Psoas muscle (tissue), 8 donors: ENCODE results near the gene TYMS. TPM values are rescaled to one million over a fixed set of nuclear protein-coding genes. Genes with fewer than 3 reads are reported as not detected.
A peak's percentile ranks its signal among the peaks of the same experiment; 100 is the strongest.

Source experiments
- ATAC-seq, 4 donors: fragments of 200-7000 bp; cut with Tn5 transposase; one replicate each; pipeline ENCODE4 v1.9.1; 2020; ENCODE audit warnings: moderate library complexity in 3 of 4, mild to moderate bottlenecking in 2 of 4
- DNase-seq, 2 donors: peaks; one replicate each; pipeline ENCODE4 v3.0.0-alpha.2; 2020
- H3K27ac ChIP-seq: fragments of 200-600 bp; one replicate; pipeline ENCODE4 v1.8.0; 2022
- H3K27me3 ChIP-seq, 3 donors: fragments of 200-600 bp in 1 of 3; one replicate each; pipeline versions ENCODE4 v1.6.1 to v1.8.0; 2013 to 2022; ENCODE audit warnings: low read length in 2 of 3, mild to moderate bottlenecking in 2 of 3, moderate library complexity in 1 of 3; ENCODE audit not compliant: insufficient read depth in 3 of 3
- H3K36me3 ChIP-seq, 2 donors: fragments of 200-600 bp in 1 of 2; one replicate each; pipeline versions ENCODE4 v1.6.1 to v1.8.0; 2013 to 2022; ENCODE audit warnings: low read depth in 1 of 2, mild to moderate bottlenecking in 1 of 2, moderate library complexity in 1 of 2; ENCODE audit not compliant: insufficient read depth in 1 of 2
- H3K4me1 ChIP-seq: fragments of 200-600 bp; one replicate; pipeline ENCODE4 v1.8.0; 2022
- H3K4me3 ChIP-seq: fragments of 200-600 bp; one replicate; pipeline ENCODE4 v1.8.0; 2022; ENCODE audit warnings: mild to moderate bottlenecking
- H3K9me3 ChIP-seq: fragments of 200-600 bp; one replicate; pipeline ENCODE4 v1.8.0; 2022
- CTCF ChIP-seq: fragments of 200-600 bp; IDR thresholded peaks from one replicate; pipeline ENCODE4 v1.8.0; 2022; ENCODE audit warnings: antibody characterized with exemption
- WGBS, 3 donors: extraction: QIAGEN DNeasy Blood & Tissue Kit; methylation state at CpG; one replicate each; pipeline versions ENCODE4 v1.1.6 to v1.1.7; 2013; 5-methylcytosine and 5-hydroxymethylcytosine counted together
- intact Hi-C, 2 donors: fragments of 100-400 bp; cut with DNase I; formaldehyde crosslinking; loops; one replicate each; pipeline versions ENCODE4 v1.11.0 to v1.14.2; 2022
- polyA plus RNA-seq, 3 donors: library from polyadenylated mRNA; stranded (reverse); fragments of 200-250 nt; gene quantifications; one replicate each; pipeline ENCODE4 v1.2.3, GENCODE V29; 2013
- total RNA-seq, 4 donors: library from RNA; stranded (reverse); fragmentation: NEBNext Ultra II Directional in 2 of 4; extraction: Animal tissue kit (Norgen Biotek cat#: 25700) in 2 of 4; gene quantifications; one replicate each; pipeline versions ENCODE4 v1.2.1 to v1.2.4, GENCODE V29; 2021 to 2023
- donor health status: healthy with polysubstance abuse.
- donor health status: DM: no; HTN: no; CAD: no; lungs with moderate emphysema.
- donor health status: Bipolar disorder and iron deficiency.
- donor health status: healthy.
- donor health status: DM: yes; HTN: yes; CAD: no.
- donor health status: DM: no; HTN: no; CAD: no.
- donor health status: DM: no; HTN: no; CAD: no.
- donor health status: DM: yes; HTN: yes; CAD: no.

TYMS gene
- total and polyA plus RNA-seq, 7 donors, result 0.25 to 0.65 (median 0.32) TPM; not detected in 1

GRCh38 chr18:712401-713134, 55.1 kb downstream of the TYMS start, which contains the start of gene ENOSF1:
Gene ENOSF1 (minus strand): TSS chr18:712630. CDS start chr18:712587, 43 bp downstream.
- 7 to 8% (median 7%) methylated on average over 36 to 91 of the region's 91 CpGs for WGBS, 3 donors
- intact Hi-C loops, result no loop called here
- peak within 1 kb of the TSS; percentile 92 for H3K4me3 ChIP-seq
- peaks cover 0 to 5% of the 10 kb centered on the region in 2 donors for H3K36me3 ChIP-seq
- no peaks in the 10 kb centered on the region for H3K9me3 ChIP-seq
- peak within 1 kb of the TSS; percentile 79 for H3K27ac ChIP-seq
- peak; percentile 77 for TF ChIP-seq CTCF
- DNase-seq (peak; percentile 85 to 94), ATAC-seq (peak; percentile 93 to 95 (median 94))
- no peaks in the 10 kb centered on the region for H3K4me1 ChIP-seq
- H3K27me3 ChIP-seq, result no peaks in the 10 kb centered on the region

GRCh38 chr18:713135-713490, 55.7 kb downstream of the TYMS start:
- no peaks in the 10 kb centered on the region for H3K27me3 ChIP-seq
- H3K4me3 ChIP-seq, result peak overlapping the region; percentile 92
- no peaks in the 10 kb centered on the region for H3K4me1 ChIP-seq
- DNase-seq (no peak), ATAC-seq (no peak)
- intact Hi-C loops, result no loop called here
- 87% methylated on average over 20 to 23 of the region's 23 CpGs for WGBS, 3 donors
- no peaks in the 10 kb centered on the region for H3K9me3 ChIP-seq
- peaks cover 0 to 5% of the 10 kb centered on the region in 2 donors for H3K36me3 ChIP-seq
- TF ChIP-seq CTCF, result no peak
- peak overlapping the region; percentile 79 for H3K27ac ChIP-seq

- Histone ChIP-seq H3K27ac (no peak overlapping the region), H3K4me3 (no peak overlapping the region), H3K27me3 (no peaks in the 10 kb centered on the region), H3K4me1 (no peaks in the 10 kb centered on the region), H3K9me3 (no peaks in the 10 kb centered on the region), H3K36me3 (no peaks in the 10 kb centered on the region)
- WGBS, 3 donors, result 26 to 65% (median 47%) methylated on average over 1 of the region's 1 CpG
- intact Hi-C loops, result no loop called here
- no peak for TF ChIP-seq CTCF
- no peak for ATAC-seq
- no peak for DNase-seq
These were observed 58.2 kb downstream of the TYMS start for GRCh38 chr18:715626-716025.

- 80 to 84% (median 81%) methylated on average over 4 of the region's 4 CpGs for WGBS, 3 donors
- H3K4me3 ChIP-seq, result no peak overlapping the region
- H3K9me3 ChIP-seq, result no peaks in the 10 kb centered on the region
- no peaks in the 10 kb centered on the region for H3K36me3 ChIP-seq
- DNase-seq (no peak), ATAC-seq (no peak)
- H3K4me1 ChIP-seq, result no peaks in the 10 kb centered on the region
- H3K27ac ChIP-seq, result no peak overlapping the region
- intact Hi-C loops, result no loop called here
- no peak for TF ChIP-seq CTCF
- H3K27me3 ChIP-seq, result no peaks in the 10 kb centered on the region
These were observed 59.5 kb downstream of the TYMS start for GRCh38 chr18:717003-717402.

Other genes starting within 250 kb of the TYMS start
- gene COLEC12, start 157.0 kb upstream of the TYMS start, total RNA-seq, result 1 to 10 TPM; 3.4 to 6.4 (median 4.2) TPM
- 1 to 10 TPM in 2 of 3 donors, under 1 TPM in 1; 0.80 to 1.9 (median 1.2) TPM for gene COLEC12, start 157.0 kb upstream of the TYMS start, polyA plus RNA-seq
- not detected for gene CETN1, start 77.3 kb upstream of the TYMS start, total RNA-seq
- not detected for gene CETN1, start 77.3 kb upstream of the TYMS start, polyA plus RNA-seq
- not detected for gene CLUL1, start 60.7 kb upstream of the TYMS start, total RNA-seq
- not detected for gene CLUL1, start 60.7 kb upstream of the TYMS start, polyA plus RNA-seq
- gene ENOSF1, start 55.0 kb downstream of the TYMS start, total RNA-seq, result 10 to 100 TPM in 3 of 4 donors, 1 to 10 TPM in 1; 5.2 to 27.2 (median 10.3) TPM
- 1 to 10 TPM; 5.1 to 6.1 (median 5.1) TPM for gene ENOSF1, start 55.0 kb downstream of the TYMS start, polyA plus RNA-seq
- 10 to 100 TPM; 12.2 to 29.5 (median 18.3) TPM for gene YES1, start 154.6 kb downstream of the TYMS start, total RNA-seq
- 10 to 100 TPM in 2 of 3 donors, 1 to 10 TPM in 1; 8.7 to 14.6 (median 10.7) TPM for gene YES1, start 154.6 kb downstream of the TYMS start, polyA plus RNA-seq
- under 1 TPM in 1 of 4 donors, not detected in 3; 0.21 TPM for gene ADCYAP1, start 247.2 kb downstream of the TYMS start, total RNA-seq
- gene ADCYAP1, start 247.2 kb downstream of the TYMS start, polyA plus RNA-seq, result under 1 TPM; 0.03 to 0.07 (median 0.04) TPM